GM21786 (cell line): ENCODE measurements around the gene ATF1.
"Not testable (repeated sequence)": the region's sequence is repeated elsewhere in the genome, so short reads cannot be mapped to it uniquely, and the experiment has no call there.

Experiments used
- ATAC-seq: cut with Tn5 transposase; IDR thresholded peaks from one replicate; pipeline ENCODE4 v1.9.1; 2021; ENCODE audit not compliant: unreplicated experiment

ATF1 gene

DNA sequence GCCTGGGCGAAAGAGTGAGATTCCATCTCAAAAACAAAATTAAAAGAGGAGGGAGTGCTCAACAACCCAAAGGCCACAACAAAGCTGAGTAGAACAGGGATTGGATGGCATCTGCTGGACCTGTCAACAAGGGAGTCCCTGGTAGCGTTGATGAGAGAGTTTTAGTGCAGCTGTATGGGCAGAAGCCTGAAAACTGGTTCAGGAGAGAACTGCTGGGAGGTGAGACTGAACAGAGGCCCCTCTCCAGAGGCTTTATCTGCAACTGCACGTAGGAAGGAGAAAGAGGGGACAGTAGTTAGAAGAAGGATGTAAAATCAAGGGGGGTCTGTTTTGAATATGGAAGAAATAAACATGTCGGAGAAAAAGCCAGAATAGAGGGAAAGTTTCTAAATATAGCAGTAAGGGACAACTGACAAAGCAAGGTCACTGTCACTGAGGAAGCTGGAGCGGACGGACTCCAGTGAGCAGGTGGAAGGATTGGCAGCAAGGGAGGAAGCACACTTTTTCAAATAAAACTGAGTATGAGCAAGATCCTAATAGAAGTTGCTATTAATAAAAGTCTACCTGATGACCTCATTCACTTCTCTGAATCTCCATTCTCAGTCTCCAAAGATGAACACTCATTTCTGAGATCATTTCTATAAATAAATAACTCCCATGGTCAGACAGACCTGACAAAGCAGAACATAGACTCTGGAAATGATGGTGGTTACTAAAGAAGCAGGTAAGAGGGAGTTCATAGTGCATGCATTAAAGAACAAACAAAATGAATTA, 11.8 kb upstream of the ATF1 start:
- ATAC-seq: no peak

DNA sequence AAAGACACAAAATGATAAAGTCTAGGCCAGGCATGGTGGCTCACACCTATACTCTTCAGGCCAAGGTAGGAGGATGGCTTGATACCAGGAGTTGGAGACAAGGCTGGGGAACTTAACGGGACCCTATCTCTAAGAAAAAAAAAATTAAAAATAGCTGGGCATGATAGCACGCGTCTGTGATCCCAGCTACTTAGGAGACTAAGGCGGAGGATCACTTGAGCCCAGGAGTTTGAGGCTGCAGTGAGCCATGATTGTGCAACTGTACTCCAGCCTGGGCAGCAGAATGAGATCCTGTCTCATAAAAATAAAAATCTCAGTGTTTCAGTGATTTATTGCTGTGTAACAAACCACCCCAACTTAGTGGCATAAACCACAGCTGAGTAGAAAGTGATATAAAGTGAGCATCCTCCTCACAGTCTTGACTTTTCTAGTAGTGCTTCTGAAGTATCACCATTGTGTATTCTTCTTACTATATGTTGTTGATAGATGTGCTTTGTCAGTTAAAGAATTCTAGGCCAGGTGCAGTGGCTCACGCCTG, 10.6 kb upstream of the ATF1 start:
- ATAC-seq: no peak

DNA sequence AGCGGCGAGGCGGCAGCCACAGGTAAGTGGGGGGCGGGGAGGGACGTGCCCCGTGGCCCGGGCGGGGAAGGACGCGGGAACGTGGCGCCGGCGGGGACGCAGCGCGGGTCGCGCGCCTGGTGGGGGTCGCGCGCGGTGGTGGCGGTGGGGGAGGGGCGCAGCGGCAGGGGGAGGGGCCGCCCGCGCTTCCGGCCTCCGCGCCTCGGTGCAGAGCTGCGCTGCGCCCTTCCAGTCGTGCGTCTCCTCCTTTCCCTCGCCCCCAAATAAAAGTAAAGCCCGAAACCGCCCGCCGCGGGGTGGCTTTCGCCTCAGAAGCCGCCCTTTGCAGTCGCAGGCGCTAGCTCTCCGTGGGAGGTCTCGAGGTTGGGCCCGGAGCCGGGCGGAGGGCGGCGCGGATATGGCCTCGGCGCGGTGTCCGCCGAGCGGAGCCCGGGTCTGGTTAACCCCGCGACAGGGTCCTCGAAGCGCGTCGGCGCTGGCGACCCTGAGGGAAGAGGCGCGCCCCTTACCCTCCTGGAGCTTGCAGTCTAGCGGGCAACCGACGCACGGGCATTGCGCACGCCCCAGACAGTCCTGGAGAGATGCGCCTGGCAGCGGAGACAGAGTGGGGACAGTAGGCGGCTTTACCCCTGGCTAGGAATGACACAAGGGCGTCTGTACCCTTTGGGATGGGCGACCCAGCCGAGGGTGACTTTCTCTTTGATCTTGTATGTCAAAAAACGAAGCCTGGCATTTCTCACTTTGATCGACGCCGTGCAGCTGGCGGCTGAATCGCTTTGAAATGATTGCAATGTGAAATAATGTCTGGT, 589 bp downstream of the ATF1 start:
- peak; percentile 43 for ATAC-seq

DNA sequence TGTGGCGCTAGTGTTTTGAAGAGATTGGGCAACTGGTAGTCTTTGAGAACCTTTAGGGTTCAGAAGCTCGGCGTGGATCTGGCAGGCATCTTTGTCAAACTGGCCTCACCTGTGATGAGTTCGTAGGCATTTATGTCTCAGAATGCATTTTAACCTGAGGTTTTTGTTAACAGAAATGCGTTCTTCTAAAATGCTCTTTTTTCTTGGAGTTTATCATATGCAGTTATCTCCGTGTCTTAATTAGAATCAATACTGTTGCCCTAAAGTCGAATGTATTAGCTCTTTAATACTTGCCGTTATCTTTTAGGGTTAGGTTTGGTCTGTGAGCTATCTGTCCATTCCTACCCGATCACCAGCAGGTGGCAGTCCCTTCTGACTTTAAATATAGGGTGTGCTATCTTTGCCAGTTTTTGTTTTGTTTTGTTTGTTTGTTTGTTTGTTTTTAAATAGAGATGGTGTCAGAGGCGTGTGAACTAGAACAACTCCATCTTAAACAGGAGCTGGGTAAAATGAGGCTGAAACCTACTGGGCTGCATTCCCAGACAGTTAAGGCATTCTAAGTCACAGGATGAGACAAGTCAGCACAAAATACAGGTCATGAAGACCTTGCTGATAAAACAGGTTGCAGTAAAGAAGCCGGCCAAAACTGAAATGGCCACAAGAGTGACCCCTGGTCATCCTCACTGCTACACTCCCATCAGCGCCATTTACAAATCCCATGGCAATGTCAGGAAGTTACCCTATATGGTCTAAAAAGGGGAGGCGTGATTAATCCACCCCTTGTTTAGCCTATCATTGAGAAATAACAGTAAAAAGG, 1.4 kb downstream of the ATF1 start:
- ATAC-seq: peak; percentile 38

DNA sequence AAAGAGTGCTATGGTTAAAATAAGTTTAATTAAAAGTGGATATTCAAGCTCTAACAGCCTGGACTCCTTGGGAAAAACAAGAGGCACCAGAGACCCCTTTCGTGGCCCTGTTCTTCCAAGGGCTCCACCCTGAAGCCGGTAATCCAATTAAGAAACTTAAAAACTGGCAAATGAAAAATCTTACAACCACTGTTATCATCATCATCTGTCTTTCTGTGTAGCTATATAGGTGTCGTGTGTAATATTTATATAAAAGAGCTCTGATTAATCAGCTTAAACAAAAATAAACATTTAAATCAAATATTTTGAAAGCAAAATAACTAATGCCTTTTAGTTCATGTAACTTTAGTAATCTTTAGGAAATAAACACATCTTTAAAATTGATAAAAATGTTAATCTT, 4.5 kb downstream of the ATF1 start:
- no peak for ATAC-seq

DNA sequence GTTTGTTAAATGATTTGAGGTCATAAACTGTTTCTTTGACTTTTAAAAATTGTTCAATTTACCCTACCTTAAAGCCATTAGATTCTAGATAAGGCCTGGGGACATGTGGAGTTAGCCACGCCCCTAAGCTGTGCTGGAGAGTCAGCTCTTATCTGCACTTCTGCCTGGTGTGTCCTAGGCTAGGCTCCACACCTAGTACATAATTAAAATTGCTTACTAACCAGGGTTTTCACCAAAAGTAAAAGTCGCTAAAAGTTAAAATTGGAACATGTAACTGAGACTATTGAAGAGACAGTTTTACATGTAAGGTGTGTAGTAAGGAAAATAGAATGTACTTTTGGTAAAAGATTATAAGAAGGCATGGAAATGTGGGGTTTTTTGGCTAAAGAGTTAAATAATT, 4.9 kb downstream of the ATF1 start:
- ATAC-seq: not testable (repeated sequence)

DNA sequence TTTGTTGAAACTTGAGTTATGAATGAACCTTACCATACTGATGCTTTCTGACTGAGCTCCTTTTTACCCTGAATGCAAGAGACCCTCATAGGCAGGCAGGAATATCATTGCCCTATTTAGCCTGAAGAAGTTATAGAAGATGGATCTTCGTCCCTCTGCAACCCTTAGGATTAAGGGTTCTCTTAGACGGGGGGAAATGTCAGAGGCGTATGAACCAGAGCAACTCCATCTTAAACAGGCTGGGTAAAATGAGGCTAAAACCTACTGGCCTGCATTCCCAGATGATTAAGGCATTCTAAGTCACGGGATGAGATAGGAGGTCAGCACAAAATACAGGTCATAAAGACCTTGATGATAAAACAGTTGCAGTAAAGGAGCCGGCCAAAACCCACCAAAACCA, 7.5 kb downstream of the ATF1 start:
- no peak for ATAC-seq

DNA sequence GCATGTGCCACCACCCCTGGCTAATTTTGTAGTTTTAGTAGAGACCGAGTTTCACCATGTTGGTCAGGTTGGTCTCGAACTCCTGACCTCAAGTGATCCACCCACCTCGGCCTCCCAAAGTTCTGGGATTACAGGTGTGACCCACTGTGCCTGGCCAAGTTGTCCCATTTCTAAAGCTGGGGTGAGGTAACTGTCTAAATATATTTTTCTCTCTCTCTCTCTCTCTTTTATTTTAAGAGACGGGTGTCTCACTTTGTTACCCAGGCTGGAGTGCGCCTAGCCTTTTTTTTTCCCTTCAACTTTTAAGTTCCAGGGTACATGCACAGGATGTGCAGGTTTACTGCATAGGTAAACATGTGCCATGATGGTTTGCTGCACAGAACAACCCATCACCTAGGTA, 8.6 kb downstream of the ATF1 start:
- no peak for ATAC-seq

DNA sequence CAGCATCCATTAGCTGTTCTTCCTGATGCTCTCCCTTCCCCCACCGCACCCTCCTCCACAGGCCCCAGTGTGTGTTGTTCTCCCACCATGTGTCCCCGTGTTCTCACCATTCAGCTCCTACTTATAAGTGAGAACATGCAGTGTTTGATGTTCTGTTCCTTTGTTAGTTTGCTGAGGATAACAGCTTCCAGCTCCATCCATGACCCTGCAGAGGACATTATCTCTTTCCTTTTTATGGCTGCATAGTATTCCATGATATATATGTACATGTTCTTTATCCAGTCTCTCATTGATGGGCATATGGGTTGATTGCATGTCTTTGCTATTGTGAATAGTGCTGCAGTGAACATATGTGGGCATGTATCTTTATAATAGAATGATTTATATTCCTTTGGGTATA, 9.0 kb downstream of the ATF1 start:
- ATAC-seq: no peak

DNA sequence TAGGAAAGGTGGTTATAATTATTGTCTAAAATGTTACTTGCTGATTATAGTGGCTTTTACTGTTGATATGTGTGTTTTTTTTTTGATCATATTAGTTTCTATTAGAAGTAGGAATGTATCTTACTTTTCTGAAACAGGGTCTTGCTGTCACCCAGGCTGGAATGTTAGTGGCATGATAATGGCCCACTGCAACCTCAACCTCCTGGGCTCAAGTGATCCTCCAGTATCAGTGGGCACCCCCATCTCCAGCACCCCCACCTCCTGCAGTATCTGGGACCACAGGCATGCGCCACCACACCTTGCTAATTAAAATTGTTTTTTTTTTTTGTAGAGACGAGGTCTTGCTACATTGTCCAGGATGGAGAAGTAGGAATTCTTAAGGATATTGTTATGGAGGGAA, 11.3 kb downstream of the ATF1 start:
- ATAC-seq: no peak

DNA sequence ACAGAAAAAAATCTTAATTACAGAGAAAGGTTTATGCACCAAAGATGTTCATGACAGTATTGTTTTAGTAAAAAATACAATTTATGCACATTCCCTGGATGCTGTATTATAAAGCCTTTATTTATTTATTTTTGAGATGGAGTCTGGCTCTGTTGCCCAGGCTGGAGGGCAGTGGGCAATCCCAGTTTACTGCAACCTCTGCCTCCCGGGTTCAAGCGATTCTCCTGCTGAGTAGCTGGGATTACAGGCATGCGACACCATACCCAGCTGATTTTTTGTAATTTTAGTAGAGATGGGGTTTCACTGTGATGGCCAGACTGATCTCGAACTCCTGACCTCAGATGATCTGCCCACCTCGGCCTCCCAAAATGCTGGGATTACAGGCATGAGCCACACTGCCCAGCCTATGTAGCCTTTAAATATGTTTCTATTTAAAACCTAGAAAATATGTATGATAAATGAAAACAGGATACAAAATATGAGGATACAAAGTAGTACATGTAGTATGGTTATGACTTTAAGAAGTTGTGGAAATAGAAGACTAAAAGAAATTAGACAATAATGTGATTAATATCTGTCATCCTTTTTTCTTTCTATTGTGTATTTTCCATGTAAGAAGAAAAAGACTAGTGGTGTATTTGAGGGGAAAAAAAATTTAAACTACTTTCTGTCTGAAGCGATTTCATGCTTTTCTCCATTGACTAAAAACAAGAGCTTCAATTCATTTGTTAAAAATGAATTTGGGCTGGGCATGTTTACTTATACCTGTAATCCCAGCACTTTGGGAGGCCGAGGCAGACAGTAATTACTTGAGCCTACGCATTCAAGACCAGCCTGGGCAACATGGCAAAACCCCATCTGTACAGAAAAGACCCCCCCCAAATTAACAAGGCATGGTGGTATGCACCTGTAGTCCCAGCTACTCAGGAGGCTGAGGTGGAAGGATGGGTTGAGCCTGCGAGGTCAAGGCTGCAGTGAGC, 13.1 kb downstream of the ATF1 start:
- ATAC-seq: no peak

DNA sequence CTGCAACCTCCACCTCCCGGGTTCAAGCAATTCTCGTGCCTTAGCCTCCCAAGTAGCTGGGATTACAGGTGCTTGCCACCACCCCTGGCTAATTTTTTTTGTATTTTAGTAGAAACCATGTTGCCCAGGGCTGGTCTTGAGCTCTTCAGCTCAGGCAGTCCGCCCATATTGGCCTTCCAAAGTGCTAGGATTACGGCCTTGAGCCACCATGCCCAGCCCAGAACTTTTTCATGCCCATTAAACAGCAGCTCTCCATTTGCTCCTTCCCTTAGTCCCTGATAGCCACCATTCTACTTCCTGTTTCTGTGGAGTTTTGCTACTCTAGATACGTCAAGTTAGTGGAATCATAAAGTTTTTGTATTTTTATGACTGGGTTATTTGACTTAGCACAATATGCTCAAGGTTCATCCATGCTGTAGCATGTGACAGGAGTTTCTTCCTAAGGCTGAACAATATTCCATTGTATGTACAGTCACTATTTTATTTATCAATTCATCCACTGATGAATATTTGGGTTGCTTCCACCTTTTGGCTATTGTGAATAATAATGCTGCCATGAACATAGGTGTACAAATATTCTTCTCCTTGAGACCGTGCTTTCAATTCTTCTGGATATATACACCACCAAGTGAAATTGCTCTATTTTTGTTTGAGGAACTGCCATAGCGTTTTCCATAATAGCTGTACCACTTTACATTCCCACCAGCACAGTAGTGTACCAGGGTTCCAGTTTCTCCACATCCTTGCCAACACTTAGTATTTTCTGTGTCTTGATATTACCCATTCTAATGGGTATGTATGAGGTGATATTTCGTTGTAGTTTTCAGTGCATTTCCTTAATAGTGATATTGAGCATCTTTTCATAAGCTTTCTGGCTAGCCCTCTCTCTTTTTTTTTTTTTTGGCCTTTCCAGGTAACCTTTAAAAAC, 15.0 kb downstream of the ATF1 start:
- no peak for ATAC-seq

DNA sequence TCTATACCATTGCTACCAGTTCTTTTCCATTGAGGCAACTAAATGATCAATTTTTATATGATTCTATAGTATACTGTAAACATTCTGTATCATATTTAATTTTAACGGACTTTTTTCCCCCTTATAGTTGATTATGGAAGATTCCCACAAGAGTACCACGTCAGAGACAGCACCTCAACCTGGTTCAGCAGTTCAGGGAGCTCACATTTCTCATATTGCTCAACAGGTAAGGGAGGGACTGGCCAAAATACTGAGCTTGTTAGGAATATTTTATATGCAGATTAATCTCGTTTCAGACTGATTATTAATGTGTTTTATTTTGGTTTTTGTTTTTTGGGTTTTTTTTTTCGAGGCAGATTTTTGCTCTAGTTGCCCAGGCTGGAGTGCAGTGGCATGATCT, 16.1 kb downstream of the ATF1 start:
- ATAC-seq: no peak

DNA sequence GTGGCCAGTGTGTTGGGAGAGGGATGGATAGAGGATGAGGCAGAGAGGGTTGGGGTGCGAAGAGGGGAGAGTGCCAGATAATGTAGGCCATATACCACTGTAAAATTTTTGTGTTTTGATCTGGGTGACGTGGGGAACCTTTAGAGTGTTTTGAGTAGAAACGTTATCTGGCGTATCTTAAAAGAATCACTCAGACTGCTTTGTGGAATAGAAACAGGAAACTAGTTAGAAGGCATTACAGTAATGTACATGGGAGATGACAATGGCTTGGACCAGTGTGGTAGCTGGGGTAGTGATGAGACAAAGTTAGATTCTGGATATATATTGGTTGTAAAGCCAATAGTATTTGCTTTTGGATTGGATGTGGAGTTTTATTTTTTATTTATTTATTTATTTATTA, 20.6 kb downstream of the ATF1 start:
- ATAC-seq: no peak

DNA sequence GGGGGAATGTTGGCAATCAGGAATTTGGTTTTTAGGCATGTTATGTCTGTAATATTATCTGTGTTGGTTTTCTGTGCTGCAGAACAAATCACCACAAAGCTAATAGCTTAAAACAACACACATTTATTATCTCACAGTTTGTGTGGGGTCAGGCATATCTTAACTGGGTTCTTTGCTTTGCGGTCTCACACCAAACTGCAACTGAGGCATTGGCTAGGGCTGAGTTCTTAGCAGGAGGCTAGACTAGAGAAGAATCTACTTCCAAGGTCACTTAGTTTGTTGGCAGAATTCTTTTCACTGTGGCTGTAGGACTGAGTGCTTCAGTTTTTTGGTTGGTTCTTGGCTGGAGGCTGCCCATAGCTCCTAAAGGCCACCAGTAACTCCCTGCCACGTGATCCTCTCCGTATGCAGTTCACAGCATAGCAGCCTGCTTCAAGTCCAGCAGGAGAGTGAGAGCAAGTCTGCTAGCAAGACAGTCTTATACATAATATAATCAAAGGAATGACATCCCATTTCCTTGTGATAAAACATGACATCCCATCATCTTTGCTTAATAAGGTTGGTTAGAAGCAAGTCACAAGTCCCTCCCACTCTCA, 21.6 kb downstream of the ATF1 start:
- no peak for ATAC-seq

DNA sequence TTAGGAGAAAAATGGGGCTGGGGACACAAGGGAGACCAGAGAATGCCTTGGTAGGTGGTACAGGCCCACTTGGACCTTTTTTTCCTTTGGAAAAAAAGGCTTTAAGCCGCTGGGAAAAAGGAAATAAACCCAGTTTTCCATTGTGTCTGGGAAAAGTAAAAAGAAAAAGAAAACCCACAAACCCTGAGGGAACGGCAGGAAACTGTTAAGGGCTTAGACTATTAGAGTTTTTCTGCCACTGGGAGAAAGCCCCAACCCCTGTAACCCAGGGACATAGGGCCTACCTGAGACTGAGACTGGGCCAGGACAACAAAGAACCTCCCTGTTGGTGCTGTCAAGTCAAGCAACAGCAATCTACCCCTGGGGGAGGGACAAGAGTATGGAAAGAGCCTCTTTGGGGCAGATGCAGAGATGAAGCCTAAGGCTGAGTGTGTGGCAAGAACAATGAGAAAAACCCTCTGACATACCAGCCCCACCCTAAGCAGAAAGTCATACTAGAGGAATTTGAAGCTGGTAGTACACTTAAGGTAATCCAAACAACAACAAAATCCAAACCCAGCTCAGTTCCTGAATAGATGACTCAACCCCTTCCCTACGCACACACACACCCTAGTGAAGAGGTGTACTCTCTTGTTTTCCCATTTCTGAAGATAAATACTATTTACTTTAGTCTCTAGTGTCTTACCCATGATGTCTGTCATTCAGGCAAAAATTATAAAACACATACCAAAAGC, 22.8 kb downstream of the ATF1 start:
- ATAC-seq: no peak

DNA sequence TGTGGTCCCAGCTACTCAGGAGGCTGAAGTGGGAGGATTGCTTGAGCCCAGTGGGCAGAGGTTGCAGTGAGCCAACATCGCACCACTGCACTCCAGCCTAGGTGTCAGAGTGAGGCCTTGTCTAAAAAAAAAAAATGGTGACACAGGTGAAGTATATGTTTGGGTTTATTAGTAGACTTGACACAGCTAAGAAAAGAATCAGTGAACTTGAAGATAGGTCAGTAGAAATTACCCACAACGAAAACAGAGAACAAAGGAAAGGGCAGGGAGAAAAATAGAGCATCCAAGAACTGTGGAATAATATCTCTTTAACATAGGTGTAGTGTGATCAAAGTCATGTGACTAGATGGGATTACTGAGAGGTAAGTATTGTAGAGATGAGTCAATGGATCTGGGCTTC, 23.7 kb downstream of the ATF1 start:
- no peak for ATAC-seq

DNA sequence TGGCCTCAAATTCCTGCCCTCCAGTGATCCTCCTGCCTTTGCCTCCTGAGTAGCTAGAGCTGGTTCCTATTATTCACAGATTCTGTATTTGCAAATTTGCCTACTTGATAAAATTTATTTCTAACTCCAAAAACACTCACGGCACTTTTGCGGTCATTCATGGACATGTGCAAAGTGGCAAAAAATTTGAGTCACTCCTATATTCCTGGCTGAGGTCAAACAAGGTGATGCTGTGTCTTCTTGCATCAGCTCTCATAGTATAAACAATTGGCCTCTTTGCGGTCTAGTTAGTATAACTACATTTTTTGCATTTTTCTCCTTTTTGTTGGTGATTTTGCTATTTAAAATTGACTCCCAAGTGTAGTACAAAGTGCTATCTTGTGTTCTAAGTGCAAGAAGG, 24.7 kb downstream of the ATF1 start:
- ATAC-seq: no peak
